Keratinocyte (primary cell): Measurements from ENCODE around the gene TBC1D30. TPM values are rescaled to one million over a fixed set of nuclear protein-coding genes. Genes with fewer than 3 reads are reported as not detected.

Source experiments
- DNase-seq: peaks from one replicate; pipeline ENCODE4 v3.0.0-alpha.2; 2011; ENCODE audit warnings: low read depth, missing footprints, low spot score
- FAIRE-seq: peaks from 2 replicates; lab custom pipeline; 2011; peaks lifted over from hg19 to GRCh38; lab: Jason Lieb, UNC
- H2AFZ ChIP-seq: 2 replicates; pipeline ENCODE4 v1.6.0; 2012; ENCODE audit warnings: low read length, control low read depth, inconsistent platforms; ENCODE audit not compliant: control insufficient read depth
- H3K27ac ChIP-seq: 2 replicates; pipeline ENCODE4 v1.5.1; 2011; ENCODE audit warnings: low read length; ENCODE audit not compliant: control insufficient read depth, insufficient read depth
- H3K27me3 ChIP-seq: 3 replicates; pipeline ENCODE4 v1.6.0; 2011; ENCODE audit warnings: low read length; ENCODE audit not compliant: control insufficient read depth, insufficient read depth; ENCODE audit errors: extremely low read depth
- H3K36me3 ChIP-seq, 2 experiments: 2 replicates in 1 of 2; 3 replicates in 1 of 2; pipeline ENCODE4 v1.5.1; 2011; ENCODE audit warnings: low read length in 2 of 2, mild to moderate bottlenecking in 1 of 2; ENCODE audit not compliant: control insufficient read depth in 2 of 2, insufficient read depth in 2 of 2; ENCODE audit errors: extremely low read depth in 1 of 2
- H3K4me1 ChIP-seq: 3 replicates; pipeline ENCODE4 v1.5.1; 2011; ENCODE audit warnings: low read length; ENCODE audit not compliant: control insufficient read depth, insufficient read depth; ENCODE audit errors: extremely low read depth
- H3K4me2 ChIP-seq: 3 replicates; pipeline ENCODE4 v1.6.0; 2011; ENCODE audit warnings: low read depth, low read length; ENCODE audit not compliant: control insufficient read depth, insufficient read depth; ENCODE audit errors: extremely low read depth
- H3K4me3 ChIP-seq, 3 experiments: fragments of 200-600 bp in 1 of 3; sonication (generic) in 1 of 3; 2 replicates in 2 of 3; 3 replicates in 1 of 3; pipeline ENCODE4 v1.5.1; 2011 to 2016; ENCODE audit warnings: low read length in 3 of 3, mild to moderate bottlenecking in 3 of 3, control low read depth in 2 of 3, inconsistent platforms in 1 of 3, low read depth in 1 of 3, mixed read lengths in 1 of 3, mixed run types in 1 of 3, moderate library complexity in 1 of 3; ENCODE audit not compliant: control insufficient read depth in 2 of 3, insufficient read depth in 2 of 3; ENCODE audit errors: extremely low read depth in 1 of 3
- H3K79me2 ChIP-seq: 2 replicates; pipeline ENCODE4 v1.6.0; 2012; ENCODE audit warnings: low read length; ENCODE audit not compliant: control insufficient read depth, insufficient read depth
- H3K9ac ChIP-seq: 3 replicates; pipeline ENCODE4 v1.6.0; 2011; ENCODE audit warnings: low read length; ENCODE audit not compliant: control insufficient read depth, insufficient read depth; ENCODE audit errors: extremely low read depth
- H3K9me1 ChIP-seq: 3 replicates; pipeline ENCODE4 v1.6.0; 2011; ENCODE audit warnings: low read length; ENCODE audit not compliant: control insufficient read depth, insufficient read depth; ENCODE audit errors: extremely low read depth
- H3K9me3 ChIP-seq: 2 replicates; pipeline ENCODE4 v1.5.1; 2012; ENCODE audit warnings: low read depth, low read length; ENCODE audit not compliant: control insufficient read depth
- H4K20me1 ChIP-seq: 3 replicates; pipeline ENCODE4 v1.6.0; 2011; ENCODE audit warnings: low read length; ENCODE audit not compliant: control insufficient read depth, insufficient read depth; ENCODE audit errors: extremely low read depth
- CTCF ChIP-seq, 3 experiments: IDR thresholded peaks in 1 of 3; conservative IDR thresholded peaks in 1 of 3; optimal IDR thresholded peaks in 1 of 3; 2 replicates in 2 of 3; 3 replicates in 1 of 3; pipeline versions ENCODE3 to v1.5.1; 2011; ENCODE audit warnings: low read length in 3 of 3, mild to moderate bottlenecking in 3 of 3, moderate library complexity in 2 of 3, control low read depth in 1 of 3, inconsistent platforms in 1 of 3; ENCODE audit not compliant: insufficient read depth in 2 of 3; ENCODE audit errors: extremely low read depth in 1 of 3
- EZH2 ChIP-seq: IDR thresholded peaks from one replicate; pipeline ENCODE4 v1.6.1; 2012; ENCODE audit warnings: inconsistent platforms, mild to moderate bottlenecking, low read length, moderate library complexity
- dilution Hi-C: fragments of 300-500 bp; cut with MboI; formaldehyde crosslinking; loops from one replicate; pipeline ENCODE4 v1.7.0; 2020; ENCODE audit warnings: low sequenced_read_pairs; ENCODE audit not compliant: extremely low pct_ligation_motif_present
- polyA plus RNA-seq, 5 experiments: library from polyadenylated mRNA; depleted of rRNA in 3 of 5; stranded (reverse) in 3 of 5; stranded (forward) in 1 of 5; unstranded in 1 of 5; fragments of >200 nt; gene quantifications; 1 replicate in 1 of 5; 2 replicates in 3 of 5; 3 replicates in 1 of 5; pipeline versions ENCODE4 v1.2.1 to v1.2.3, GENCODE V29; 2011 to 2012; ENCODE audit warnings: missing spikeins in 2 of 5, low read depth in 1 of 5, low replicate concordance in 1 of 5

The TBC1D30 gene
- polyA plus RNA-seq, 1 donor (not counting 4 experiments of a cell fraction or from before 2014, with no cell fraction given), result 0.50 TPM

DNA sequence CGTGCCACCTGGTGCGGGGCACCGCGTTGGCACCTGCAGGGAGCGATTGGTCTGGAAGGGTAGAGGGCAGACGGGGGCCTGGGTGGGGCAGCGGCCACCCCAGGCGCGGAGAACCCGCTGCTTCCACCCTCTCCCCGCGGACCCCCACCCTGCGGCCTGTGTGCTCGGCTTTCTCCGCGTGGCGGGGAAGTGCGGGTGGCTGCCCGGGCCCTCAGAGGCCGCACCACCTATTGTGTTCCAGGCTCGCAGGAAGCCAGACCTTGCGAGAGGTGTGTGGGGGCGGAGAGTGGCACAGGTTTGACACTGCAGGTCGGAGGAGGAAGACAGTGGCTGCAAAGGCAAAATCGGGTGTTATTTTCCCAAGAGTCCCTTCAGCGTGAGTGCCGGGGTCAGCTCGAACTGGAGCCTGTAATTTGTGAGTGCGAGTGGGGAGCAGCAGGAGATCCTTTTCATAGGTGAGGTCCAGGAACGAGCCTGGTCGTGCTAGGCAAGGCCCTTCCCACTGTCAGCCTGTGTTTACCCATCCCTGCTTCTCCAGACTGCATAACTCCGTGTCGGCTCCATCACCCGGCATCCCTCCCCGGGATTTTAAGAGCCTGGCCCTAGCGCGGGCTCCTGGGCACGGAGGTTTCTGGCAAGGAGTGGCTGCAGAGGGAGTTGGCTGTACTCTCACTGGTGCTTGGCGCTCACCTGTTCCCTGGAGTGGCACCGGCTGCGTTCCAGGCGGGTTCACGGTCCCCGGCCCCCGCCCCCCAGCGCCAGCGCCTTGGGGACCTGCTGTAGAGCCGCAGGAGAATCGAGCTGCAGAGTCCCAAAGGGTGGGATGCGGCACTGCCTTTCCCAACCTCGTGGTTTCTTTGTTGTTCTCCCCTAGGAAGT is 935 bp downstream of the TBC1D30 start:
- no peak for FAIRE-seq

GRCh38 chr12:64826234-64826633 is 1.8 kb downstream of the TBC1D30 start:
- dilution Hi-C loops, result no loop called here
- TF ChIP-seq EZH2 (peak; percentile 12), CTCF (optimal IDR thresholded peaks at IDR 0.05 in 1 of 3, IDR thresholded peaks at IDR 0.05 in 1 of 3, conservative IDR thresholded peaks at IDR 0.05 in 1 of 3; ENCODE audit: extremely low read depth in 1 of 3, insufficient read depth in 2 of 3, low read length in 3 of 3) (no peak)
- peaks cover 40% of the 10 kb centered on the region for H3K27me3 ChIP-seq
- H3K36me3 ChIP-seq, result no peaks in the 10 kb centered on the region
- no peak overlapping the region for H3K4me3 ChIP-seq
- H2AFZ ChIP-seq, result no peak overlapping the region
- peaks cover 6% of the 10 kb centered on the region for H4K20me1 ChIP-seq
- FAIRE-seq (peak; percentile 36), DNase-seq (no peak)
- H3K79me2 ChIP-seq, result no peaks in the 10 kb centered on the region
- no peak overlapping the region for H3K9ac ChIP-seq
- no peaks in the 10 kb centered on the region for H3K9me1 ChIP-seq
- no peaks in the 10 kb centered on the region for H3K9me3 ChIP-seq
- H3K4me1 ChIP-seq, result peaks cover 3% of the 10 kb centered on the region
- no peak overlapping the region for H3K4me2 ChIP-seq
- H3K27ac ChIP-seq, result no peak overlapping the region

More for the DNA sequence above, 935 bp downstream of the TBC1D30 start:
- TF ChIP-seq EZH2 (peak; percentile 92), CTCF (optimal IDR thresholded peaks at IDR 0.05 in 1 of 3, IDR thresholded peaks at IDR 0.05 in 1 of 3, conservative IDR thresholded peaks at IDR 0.05 in 1 of 3; ENCODE audit: extremely low read depth in 1 of 3, insufficient read depth in 2 of 3, low read length in 3 of 3) (no peak)
- no peak for DNase-seq
- H3K27ac ChIP-seq, result no peak overlapping the region
- no peaks in the 10 kb centered on the region for H3K9me1 ChIP-seq
- H3K4me1 ChIP-seq, result peaks cover 3% of the 10 kb centered on the region
- H3K27me3 ChIP-seq, result peaks cover 43% of the 10 kb centered on the region
- peaks cover 6% of the 10 kb centered on the region for H4K20me1 ChIP-seq
- no peaks in the 10 kb centered on the region for H3K36me3 ChIP-seq
- H3K9ac ChIP-seq, result no peak overlapping the region
- H3K4me3 ChIP-seq, result no peak overlapping the region
- dilution Hi-C loops, result no loop called here
- no peaks in the 10 kb centered on the region for H3K79me2 ChIP-seq
- peak overlapping the region; percentile 68 for H3K4me2 ChIP-seq
- no peak overlapping the region for H2AFZ ChIP-seq
- no peaks in the 10 kb centered on the region for H3K9me3 ChIP-seq
